ENCODE results near the gene KCNJ16.

KCNJ16 gene

DNA sequence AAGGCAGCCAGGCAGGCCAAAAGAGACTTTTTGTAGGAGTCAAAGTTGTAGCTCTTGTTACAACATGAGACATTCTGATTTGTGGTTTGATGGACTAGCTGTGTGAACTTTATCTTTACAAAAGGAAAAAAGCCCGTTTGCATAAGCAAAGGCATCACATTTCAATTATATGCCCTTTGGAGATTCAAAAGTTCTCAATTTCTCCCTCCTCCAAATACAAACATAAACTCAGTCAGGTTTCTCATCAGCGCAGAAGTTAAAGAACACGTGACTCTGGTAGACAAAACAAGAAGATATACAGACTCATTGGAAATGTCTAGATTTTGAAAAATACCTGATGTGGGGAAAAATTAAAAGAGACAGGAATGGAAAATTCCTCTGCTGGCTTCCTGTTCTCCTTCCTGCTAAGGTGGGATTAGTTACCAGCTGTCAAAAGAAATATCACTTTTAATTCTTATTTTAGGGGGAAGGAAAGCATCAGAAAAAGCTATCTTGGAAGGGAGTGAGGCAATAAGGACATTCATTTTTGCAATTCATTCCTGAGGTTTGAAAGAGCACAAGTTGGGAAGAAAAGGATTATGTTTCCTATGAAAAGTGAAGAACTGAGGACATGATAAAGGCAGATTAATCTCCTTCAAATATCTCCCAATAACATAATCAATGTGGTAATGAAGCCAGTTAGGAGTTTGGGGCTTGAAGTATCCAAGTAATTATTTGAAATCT, 4.6 kb upstream of the KCNJ16 start:
- DNase-seq (ENCODE audit: low read depth in 3 of 3), result no peak

DNA sequence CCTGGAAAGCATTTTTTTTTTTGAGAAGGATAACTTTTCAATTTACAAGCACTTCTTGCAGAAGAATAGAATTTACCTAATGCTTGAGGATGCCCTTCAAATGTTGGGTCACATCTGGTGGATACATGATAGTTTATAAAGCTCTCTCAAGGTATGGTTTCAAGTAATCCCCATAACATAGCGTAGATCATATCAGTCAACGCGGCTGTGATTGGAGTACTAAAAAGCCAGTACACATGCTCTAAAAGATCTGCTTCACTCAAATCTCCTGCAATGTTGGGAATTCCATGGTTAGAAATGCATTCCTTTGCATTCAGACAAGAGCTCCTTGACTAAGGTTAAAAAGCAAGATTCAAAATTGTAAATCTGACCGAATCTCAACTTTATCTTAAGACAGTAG, 3.9 kb upstream of the KCNJ16 start:
- DNase-seq (ENCODE audit: low read depth in 3 of 3), result no peak

DNA sequence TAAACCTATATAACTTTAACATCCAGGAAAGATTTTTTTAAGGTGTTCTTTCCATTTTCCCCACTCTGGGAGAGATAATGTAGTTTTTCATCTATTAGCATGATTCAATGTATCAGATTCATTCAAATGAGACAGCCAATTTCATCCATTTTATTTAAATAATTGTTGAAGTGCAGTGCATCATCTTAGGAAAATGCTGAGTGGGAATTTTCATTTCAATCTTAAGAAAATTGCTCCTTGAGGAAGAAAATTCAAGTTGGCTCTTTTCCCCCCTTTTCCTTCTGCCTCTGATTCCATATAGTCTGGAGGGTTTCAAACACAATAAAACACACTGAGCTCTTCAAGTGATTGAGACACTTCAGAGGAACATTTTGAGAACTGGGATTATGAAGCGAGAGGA, 3.4 kb upstream of the KCNJ16 start:
- no peak for DNase-seq (ENCODE audit: low read depth in 3 of 3)

DNA sequence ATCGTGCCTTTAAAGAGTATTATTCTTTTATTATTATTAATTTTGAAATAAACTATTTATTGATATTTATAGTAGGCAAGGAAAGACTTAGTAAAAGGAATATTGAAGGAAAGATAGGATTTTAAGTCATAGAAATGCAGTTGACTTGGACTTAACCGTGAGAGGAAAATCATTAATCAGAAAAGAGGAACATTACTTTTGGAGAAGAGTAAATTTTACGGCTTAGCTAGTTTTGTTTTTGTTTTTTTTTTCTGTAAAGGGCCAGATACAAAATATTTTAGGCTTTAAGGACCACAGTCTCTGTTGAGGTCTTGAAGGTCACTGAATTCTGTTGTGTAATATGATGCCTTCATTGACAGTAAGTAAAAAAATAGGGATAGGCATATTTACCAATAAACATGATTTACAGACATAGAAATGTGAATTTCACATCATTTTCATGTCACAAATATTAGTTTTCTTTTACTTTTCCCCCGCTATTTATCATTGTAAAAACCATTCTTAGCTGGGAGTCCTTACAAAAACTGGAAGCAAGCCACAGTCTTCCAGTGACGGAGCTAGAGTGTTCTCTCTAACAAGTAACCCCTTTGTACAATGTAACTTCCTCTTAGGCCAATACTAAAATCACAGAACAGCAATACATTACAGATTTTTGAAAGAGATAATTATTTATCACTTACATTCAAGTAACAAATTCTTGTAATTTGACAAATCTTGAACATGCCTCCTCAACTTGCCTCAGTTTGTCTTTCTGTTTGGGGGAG, 2.3 kb upstream of the KCNJ16 start:
- no peak for DNase-seq (ENCODE audit: low read depth in 3 of 3)

DNA sequence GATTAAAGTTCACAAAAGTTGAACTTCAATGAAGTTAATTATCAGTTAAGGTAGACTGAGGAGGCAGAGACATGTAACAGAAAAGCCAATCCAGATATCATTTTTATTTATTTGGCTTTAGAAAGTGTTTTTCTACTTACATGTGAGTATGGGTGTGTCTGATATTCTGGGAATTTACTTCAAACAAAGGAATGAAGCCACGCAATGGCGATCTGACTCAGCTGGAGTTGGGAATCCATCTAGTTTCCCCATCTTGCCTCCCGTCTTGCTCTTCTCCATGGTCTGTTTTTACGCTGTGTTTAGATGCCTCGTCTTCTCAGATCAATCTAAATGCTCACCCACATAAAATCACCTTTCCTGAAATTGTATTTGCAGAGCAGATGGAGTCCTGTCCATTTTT, 1.7 kb upstream of the KCNJ16 start:
- DNase-seq (ENCODE audit: low read depth in 3 of 3), result no peak

DNA sequence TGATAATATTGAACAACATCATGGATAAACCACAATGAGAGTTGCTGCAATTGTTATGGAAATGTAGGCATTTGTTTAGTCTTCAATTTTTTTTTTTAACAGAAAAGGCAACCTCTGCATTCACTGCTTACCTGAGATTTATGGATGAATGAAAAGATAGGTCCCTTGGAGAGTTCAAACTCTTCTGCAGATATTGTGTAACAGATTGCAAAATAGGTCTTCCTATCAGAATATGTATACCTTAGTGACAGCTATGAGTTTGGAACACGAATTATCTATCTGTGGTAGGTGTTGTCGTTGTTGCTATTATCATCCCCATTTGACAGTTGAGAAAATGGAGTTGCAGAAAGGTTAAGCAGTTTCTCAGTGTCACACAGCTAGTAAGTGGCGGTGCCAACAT, 1.2 kb upstream of the KCNJ16 start:
- DNase-seq (ENCODE audit: low read depth in 3 of 3), result no peak

DNA sequence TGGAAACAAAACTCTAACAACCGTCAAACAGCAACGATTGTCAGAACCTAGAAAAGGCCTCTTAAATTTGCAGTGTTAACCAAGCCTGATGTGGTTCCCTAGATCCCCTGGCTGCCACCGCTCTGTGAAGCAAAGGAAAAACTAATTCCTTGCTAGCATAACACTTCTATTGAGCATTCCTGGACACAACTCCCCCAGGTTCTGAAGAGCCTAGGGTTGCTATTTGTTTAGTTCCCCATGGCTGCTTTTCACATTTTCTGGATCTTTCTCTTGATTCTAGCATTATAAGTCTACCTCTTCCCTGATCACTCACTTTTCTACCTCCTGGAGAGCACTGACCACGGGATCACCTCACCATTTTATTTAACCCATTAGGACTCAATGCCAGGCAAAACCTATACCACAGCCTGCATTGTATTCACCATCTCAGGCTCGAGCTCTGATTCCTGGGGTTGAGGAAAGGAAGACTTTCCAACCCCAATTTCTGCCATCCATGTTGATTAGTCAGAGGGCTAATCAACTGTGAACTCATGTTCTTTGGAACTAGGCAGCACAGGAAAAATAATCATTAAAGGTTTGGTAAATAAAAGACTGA, 692 bp upstream of the KCNJ16 start:
- DNase-seq (ENCODE audit: low read depth in 3 of 3), result no peak

DNA sequence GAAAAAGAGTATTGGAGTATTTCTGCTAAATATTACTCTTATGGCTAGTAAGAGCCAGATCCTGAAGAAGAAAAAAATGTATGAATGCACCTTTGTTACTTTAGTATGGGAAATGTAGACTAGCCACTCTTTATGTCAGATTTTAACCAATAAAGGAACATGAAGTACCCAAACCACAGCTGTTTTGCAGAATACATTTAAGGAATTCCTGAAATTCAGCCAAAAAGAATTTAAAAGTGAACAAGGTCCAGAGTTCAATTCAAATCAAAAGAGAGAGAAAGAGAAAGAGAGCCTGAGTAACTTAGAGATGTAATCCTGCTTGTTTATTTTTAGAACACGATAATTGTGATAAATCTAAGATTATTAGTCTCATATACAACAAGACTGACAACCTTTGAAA, 1.2 kb downstream of the KCNJ16 start:
- no peak for DNase-seq (ENCODE audit: low read depth in 3 of 3)

DNA sequence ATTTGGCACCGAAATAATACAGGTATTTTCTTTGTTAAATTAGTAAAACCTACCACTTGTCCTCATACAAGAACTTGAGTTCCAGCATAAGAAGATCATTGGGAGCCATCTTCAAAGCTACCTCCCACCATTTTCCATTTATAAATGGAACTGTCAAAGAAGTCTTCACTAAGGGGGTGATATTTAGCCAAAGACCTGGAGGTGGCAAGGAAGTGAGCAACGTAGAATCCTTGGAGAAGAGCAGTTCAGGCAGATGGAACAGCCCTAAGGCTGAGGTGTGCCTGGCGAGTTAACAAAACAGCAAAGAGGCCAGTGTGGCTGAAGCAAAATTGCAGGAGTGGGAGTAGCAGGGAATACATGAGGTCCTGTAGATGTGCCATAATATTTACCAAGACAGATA, 1.8 kb downstream of the KCNJ16 start:
- DNase-seq (ENCODE audit: low read depth in 3 of 3), result no peak

DNA sequence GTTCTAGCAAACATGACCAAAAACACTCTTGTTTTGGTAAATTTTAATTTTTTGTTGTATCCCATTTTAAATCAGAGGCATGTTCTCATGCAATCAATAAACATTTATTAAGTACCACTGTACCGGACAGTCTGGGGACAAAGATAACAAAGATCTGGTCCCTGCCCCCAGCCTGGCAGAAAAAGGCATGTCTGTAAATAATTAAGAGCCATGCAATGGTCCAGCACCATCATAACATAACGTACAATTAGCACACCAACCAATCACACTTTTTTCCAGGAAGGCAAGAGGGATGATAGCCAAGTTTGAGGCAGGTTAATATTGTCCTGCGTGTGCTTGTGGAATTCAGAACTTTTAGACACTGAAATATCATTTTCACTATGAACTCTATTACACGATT, 3.5 kb downstream of the KCNJ16 start:
- DNase-seq (ENCODE audit: low read depth in 3 of 3), result no peak

DNA sequence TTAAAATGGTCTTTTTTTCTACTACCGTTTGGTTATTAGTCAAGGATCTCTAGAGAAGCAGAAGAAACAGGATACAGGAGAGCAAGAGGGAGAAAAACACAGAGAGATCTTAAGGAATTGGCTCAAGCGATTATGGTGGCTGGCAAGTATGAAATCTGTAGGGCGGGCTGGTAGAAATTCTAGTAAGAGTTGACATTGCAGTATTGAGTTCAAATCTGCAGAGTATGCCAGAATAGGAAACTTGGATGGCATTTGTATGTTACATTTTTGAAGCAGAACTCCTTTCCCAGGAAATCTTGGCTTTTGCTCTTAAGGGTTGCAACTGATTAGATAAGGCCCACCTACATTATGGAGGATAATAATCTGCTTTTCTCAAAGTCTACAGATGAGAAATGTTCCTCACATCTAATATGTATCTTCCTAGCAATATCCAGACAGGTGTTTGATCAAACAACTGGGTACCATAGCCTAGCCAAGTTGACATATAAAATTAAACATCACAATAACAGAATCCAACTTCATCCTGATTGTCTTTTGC, 4.0 kb downstream of the KCNJ16 start:
- DNase-seq (ENCODE audit: low read depth in 3 of 3), result no peak

DNA sequence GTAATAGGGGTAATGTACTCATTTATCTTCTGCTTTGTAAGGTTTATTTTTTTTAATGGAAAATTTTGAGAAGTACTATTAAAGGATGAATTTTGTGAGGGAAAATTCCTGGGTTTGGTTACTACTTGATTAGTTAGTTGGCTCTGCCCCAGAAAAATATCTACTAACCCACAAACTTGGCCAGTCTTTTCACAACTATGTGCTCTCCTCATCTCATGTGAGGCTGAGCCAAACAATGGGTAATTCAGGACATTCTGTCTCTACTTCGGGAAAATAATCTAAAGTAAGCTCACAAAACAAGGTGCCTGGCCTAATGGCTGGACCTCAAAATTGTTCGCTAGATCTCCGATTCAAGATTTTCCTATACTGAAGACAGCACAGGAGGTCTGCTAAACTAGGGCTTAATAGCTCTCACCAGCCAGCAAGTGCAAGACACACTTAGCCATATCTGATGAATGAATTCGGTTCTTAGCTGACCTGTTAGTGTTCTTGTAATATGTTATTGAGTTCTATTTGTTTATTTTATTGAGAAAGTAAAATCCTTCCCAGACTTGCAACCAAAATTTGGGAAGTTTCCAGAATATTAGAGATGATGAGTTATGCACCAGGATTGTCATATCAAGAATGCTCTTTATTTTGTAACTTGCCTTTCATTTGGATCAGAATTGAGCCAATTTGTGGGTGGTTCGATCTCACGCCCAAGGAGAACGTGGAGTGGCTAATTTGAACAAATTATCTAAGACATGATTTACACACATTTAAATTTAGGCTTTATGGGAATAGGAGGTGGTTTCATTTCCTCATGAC, 5.7 kb downstream of the KCNJ16 start:
- DNase-seq (ENCODE audit: low read depth in 3 of 3), result no peak

DNA sequence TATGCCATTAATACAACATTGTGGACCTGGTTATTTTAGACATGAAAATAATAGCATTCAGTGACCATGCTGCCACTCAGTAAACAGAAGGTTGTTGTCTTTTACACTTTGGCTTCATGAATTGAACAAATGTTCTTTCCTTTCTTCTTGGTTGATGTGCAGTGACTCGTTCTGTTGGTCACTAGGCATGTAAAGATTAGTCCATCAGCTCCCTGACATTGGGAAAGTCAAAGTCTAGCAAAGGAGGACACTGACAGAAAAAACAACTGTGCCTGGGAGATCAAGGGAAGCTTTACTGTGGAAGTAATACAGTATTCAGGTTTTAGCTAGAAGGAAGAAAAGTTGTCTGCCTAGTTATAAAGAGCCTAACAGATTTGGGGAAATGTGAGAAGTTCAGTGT, 6.9 kb downstream of the KCNJ16 start:
- no peak for DNase-seq (ENCODE audit: low read depth in 3 of 3)

DNA sequence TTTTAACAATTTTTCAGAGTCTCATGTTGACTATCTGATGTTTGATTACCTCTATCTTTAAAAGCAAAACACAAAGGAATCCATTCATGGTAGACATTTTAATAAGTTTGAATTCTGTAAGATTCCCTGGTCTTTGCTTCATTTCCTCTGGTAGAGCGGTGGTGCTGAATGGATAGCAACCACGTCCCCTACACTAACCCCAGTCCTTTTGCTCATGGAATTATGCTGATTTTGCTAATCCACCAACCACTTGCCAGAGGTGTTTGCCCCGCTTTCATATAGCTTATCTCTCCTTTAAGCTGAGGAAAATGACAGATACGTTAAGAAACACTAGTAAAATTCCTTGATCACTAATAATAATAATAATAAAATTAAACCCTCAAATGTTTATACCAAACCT, 9.5 kb downstream of the KCNJ16 start:
- DNase-seq (ENCODE audit: low read depth in 3 of 3), result no peak

DNA sequence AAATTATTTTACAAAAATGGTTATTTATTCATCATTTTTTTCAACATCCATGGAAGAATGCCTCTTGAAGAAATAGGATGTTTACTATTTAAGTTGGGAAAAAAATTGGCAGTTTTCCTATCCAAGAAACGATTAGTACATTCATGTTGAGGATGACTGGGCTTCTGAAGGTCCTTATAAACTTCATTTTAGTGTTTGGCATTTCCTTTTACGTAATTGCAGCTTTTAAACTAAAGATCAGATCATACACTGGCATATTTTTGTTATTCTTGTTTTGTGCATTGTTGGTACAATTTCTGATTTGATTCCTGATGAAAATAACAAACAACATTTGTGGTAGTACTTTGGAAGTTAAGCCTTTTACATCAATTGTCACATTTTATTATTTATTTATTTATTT, 11.5 kb downstream of the KCNJ16 start:
- no peak for DNase-seq (ENCODE audit: low read depth in 3 of 3)

DNA sequence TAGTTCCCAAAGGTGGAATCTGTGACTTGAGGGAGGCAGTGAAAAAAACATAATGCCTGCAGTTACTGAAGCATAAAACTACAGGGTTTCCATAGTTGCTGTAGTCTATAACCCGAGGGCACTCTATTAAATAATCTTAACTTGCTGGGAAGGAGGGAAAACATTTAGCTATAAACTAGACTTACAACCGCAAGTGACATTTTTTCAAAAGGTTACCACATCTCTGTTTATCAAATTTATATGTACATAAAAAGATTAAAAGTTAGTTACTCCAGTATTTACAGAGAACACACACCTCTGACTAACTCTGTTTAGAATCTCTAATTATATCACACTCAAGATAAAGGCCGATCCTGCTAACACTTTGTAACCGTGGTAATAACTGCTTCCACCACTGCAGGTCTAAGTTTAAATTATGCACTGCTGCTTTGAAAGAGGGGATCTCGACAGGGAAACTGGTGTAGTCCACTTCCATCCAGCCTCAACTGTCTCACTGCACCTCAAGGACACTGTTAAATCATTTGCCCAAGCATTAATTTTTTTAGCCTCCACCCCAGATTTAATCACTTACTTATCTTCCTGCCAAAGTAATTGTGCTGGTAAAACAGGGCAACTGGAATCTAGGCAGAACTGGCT, 14.6 kb downstream of the KCNJ16 start:
- no peak for DNase-seq (ENCODE audit: low read depth in 3 of 3)

DNA sequence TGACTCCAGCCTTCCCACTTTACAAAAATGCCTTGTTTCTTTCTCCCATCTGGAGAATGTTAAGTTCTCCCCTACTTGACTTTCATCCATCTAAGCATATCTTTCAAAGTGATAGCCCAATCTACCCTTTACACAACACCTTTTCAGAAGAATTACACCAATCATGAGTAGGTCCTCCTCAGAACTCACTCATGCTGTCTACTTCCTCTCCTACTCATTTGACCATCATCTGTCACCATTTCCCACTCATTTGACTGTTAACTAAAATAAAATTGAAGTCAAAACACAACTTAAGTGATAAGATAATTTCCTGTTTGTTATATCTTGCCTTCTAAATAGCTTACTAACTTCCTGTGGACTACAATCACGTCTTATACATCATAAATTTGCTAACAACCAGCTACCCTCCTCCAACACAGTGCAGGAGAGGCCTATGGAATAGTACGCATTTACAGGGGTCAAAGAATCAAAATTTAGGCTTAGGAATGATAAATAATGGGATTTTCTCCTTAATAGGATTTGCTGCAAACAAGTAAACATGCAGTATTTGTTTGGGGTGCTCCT, 16.1 kb downstream of the KCNJ16 start:
- DNase-seq (ENCODE audit: low read depth in 3 of 3), result no peak

DNA sequence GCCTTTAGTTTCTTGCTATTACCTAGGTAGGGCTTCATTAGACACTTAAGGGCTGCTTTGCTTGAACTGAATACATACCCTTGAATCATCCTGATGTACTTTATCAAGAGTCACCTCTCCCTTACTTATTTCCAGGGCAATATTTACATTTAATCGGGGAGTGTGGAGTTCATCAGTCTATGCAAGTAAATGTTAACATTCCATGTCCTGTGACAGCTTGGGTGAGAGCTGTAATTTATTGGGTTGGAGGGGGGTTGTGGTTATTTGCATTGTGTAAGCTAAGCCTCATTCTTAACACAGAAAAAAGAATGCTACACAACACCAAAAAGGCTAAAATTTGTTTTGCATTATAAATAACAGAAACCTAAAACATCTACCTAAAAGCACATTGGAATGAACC, 16.7 kb downstream of the KCNJ16 start:
- DNase-seq (ENCODE audit: low read depth in 3 of 3), result no peak

DNA sequence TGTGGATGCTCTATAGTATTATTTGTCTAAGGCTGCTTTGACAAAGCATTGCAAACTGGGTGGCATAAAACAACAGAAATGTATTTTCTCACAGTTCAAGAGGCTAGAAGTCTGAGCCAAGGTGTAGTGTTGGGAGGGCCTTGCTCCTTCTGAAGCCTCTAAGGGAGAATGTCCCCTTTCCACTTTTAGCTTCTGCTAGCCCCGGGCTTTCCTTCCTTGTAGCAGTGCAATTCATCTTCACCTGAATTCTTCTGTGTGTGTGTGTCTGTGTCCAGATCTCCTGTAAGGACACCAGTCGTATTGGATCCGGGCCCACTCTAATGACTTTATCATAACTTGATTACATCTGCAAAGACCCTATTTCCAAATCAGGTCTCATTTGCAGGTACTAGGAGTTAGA, 18.1 kb downstream of the KCNJ16 start:
- no peak for DNase-seq (ENCODE audit: low read depth in 3 of 3)

DNA sequence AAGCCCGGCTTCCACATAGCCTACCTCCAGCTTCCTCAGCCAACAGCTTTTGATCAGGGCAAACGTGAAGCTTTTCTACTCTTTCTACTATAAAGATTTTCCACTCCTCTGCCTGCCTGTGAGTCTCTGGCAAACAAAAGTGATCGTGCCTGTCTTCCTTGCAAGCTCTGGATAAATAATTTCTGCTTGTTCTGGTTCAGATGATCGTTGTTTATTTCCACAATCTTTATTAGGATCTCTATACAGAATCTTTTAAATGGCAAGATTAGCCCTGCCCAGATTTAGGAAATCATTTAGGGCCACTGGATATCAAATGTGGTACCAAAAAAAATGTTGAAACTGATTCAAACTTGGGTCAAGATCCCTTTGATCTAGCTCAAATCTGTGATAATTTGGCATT, 20.4 kb downstream of the KCNJ16 start:
- DNase-seq (ENCODE audit: low read depth in 3 of 3), result no peak

DNA sequence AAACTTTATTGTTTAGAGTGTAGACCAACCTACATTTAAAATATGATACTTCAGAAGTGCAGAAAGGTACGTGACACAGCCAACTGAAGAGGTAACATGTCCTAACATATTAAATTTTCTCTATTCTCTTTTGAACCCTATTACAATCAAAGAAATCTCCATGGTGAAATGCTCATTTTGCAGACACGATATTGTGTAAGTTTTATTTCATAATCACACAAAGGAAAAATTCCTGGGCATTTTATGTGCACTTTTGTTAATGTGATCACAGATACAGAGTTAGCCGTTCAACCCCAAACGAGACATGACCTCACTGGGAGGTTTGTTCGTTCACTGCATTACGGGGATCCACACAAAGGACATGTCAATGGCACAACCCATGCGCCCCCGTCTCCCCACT, 21.8 kb downstream of the KCNJ16 start:
- no peak for DNase-seq (ENCODE audit: low read depth in 3 of 3)

Measured in stimulated activated CD4-positive, alpha-beta T cell treated with anti-CD3 and anti-CD28 coated beads, TNF-alpha, amount 100 ng/mL, for 48 hours (primary cell).